ENCODE data around the gene APPL2.

The APPL2 gene

GRCh38 chr12:105272814-105273416 lies 36.9 kb upstream of the APPL2 start:
- no peaks in the 10 kb centered on the region for H3K79me2 ChIP-seq (ENCODE audit: control insufficient read depth, low read length)
- H3K27ac ChIP-seq (ENCODE audit: low read depth, low read length): no peak overlapping the region
- H3K9me2 ChIP-seq (replicated peaks; ENCODE audit: control insufficient read depth, low read length): no peaks in the 10 kb centered on the region
- no peaks in the 10 kb centered on the region for H3K36me3 ChIP-seq (ENCODE audit: control insufficient read depth, low read length)
- H3K27me3 ChIP-seq (ENCODE audit: control insufficient read depth, low read length): no peaks in the 10 kb centered on the region
- no peaks in the 10 kb centered on the region for H3F3A ChIP-seq (ENCODE audit: control insufficient read depth, insufficient read depth)
- no peak for TF ChIP-seq EZH2phosphoT487 (IDR thresholded peaks at IDR 0.05; ENCODE audit: borderline replicate concordance, low read length)
- TF ChIP-seq CTCF (IDR thresholded peaks at IDR 0.05; ENCODE audit: low read depth, low read length, poor library complexity, severe bottlenecking): no peak
- H3K4me3 ChIP-seq (ENCODE audit: low read length): no peak overlapping the region
- no peaks in the 10 kb centered on the region for H4K20me1 ChIP-seq (ENCODE audit: control insufficient read depth, insufficient read depth, low read depth, low read length)
- peaks cover 5% of the 10 kb centered on the region for H3K4me1 ChIP-seq (ENCODE audit: control insufficient read depth, low read length)
- H3K9me3 ChIP-seq (ENCODE audit: control insufficient read depth, insufficient read depth, low read length): no peaks in the 10 kb centered on the region
- H3K4me2 ChIP-seq (ENCODE audit: low read length): no peak overlapping the region

DNA sequence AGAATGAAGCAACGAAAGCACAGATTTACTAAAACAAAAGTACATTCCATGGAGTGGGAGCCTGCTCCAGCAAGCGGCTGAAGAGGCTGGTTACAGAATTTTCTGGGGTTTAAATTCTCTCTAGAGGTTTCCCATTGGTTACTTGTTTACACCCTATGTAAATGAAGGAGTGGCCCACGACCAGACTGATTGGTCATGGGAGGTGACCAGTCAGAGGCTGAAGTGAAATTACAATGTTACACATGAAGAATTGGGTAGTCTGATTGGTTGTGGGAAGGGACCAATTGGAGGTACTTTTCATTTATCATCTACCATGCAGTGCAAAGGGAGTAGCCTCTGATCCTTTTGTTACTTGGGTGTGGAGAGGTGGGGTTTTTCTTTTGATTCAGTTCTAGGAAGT lies 36.2 kb upstream of the APPL2 start:
- TF ChIP-seq CTCF (IDR thresholded peaks at IDR 0.05; ENCODE audit: low read depth, low read length, poor library complexity, severe bottlenecking): no peak
- no peak for TF ChIP-seq EZH2phosphoT487 (IDR thresholded peaks at IDR 0.05; ENCODE audit: borderline replicate concordance, low read length)
- no peaks in the 10 kb centered on the region for H3K9me3 ChIP-seq (ENCODE audit: control insufficient read depth, insufficient read depth, low read length)
- no peaks in the 10 kb centered on the region for H3F3A ChIP-seq (ENCODE audit: control insufficient read depth, insufficient read depth)
- no peaks in the 10 kb centered on the region for H3K9me2 ChIP-seq (replicated peaks; ENCODE audit: control insufficient read depth, low read length)
- no peak overlapping the region for H3K27ac ChIP-seq (ENCODE audit: low read depth, low read length)
- no peaks in the 10 kb centered on the region for H3K27me3 ChIP-seq (ENCODE audit: control insufficient read depth, low read length)
- no peak overlapping the region for H3K4me2 ChIP-seq (ENCODE audit: low read length)
- no peaks in the 10 kb centered on the region for H3K79me2 ChIP-seq (ENCODE audit: control insufficient read depth, low read length)
- peaks cover 5% of the 10 kb centered on the region for H3K4me1 ChIP-seq (ENCODE audit: control insufficient read depth, low read length)
- no peaks in the 10 kb centered on the region for H3K36me3 ChIP-seq (ENCODE audit: control insufficient read depth, low read length)
- no peaks in the 10 kb centered on the region for H4K20me1 ChIP-seq (ENCODE audit: control insufficient read depth, insufficient read depth, low read depth, low read length)
- H3K4me3 ChIP-seq (ENCODE audit: low read length): no peak overlapping the region

GRCh38 chr12:105271364-105271763 lies 35.4 kb upstream of the APPL2 start:
- Histone ChIP-seq H3K9me2 (replicated peaks; ENCODE audit: control insufficient read depth, low read length) (no peaks in the 10 kb centered on the region), H3K27ac (ENCODE audit: low read depth, low read length) (no peak overlapping the region), H3K4me1 (ENCODE audit: control insufficient read depth, low read length) (peaks cover 3% of the 10 kb centered on the region), H3K27me3 (ENCODE audit: control insufficient read depth, low read length) (no peaks in the 10 kb centered on the region), H3F3A (ENCODE audit: control insufficient read depth, insufficient read depth) (no peaks in the 10 kb centered on the region), H3K79me2 (ENCODE audit: control insufficient read depth, low read length) (no peaks in the 10 kb centered on the region), H3K4me2 (ENCODE audit: low read length) (no peak overlapping the region), H3K36me3 (ENCODE audit: control insufficient read depth, low read length) (no peaks in the 10 kb centered on the region), H3K9me3 (ENCODE audit: control insufficient read depth, insufficient read depth, low read length) (no peaks in the 10 kb centered on the region), H3K4me3 (ENCODE audit: low read length) (no peak overlapping the region), H4K20me1 (ENCODE audit: control insufficient read depth, insufficient read depth, low read depth, low read length) (no peaks in the 10 kb centered on the region)
- TF ChIP-seq CTCF (IDR thresholded peaks at IDR 0.05; ENCODE audit: low read depth, low read length, poor library complexity, severe bottlenecking) (no peak), EZH2phosphoT487 (IDR thresholded peaks at IDR 0.05; ENCODE audit: borderline replicate concordance, low read length) (no peak)

Data from DOHH2 (cell line).